ENCODE measurements around the gene CFAP68. TPM values are rescaled to one million over a fixed set of nuclear protein-coding genes. Genes with fewer than 3 reads are reported as not detected.
"Not testable (repeated sequence)": the region's sequence is repeated elsewhere in the genome, so short reads cannot be mapped to it uniquely, and the experiment has no call there.

The CFAP68 gene
- total RNA-seq, 1 donor from 2014 or later = 16.3 TPM

DNA sequence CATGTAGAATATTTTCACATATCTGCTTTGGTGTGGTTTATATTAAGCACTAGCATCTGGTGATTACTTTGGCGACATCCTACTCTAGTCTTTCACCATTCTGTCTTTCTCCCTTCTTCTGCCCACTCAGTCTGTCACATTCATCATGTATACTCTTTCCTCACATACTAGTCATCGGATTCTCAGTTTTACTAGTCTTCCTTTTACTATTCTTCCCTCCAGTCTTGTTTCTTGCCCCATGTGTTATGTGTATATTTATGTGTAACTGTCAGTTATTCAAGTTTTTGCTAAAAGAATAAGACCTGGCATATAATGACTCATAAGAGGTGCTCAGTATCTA, 53.2 kb downstream of the CFAP68 start:
- no peaks in the 10 kb centered on the region for H3K27me3 ChIP-seq (ENCODE audit: low read depth)
- no peak overlapping the region for H3K27ac ChIP-seq
- no peak for ATAC-seq
- no peak overlapping the region for H3K4me3 ChIP-seq
- H3K4me1 ChIP-seq = peaks cover 23% of the 10 kb centered on the region
- no peaks in the 10 kb centered on the region for H3K36me3 ChIP-seq
- H3K9me3 ChIP-seq = no peaks in the 10 kb centered on the region
- DNase-seq = no peak
- TF ChIP-seq CTCF (IDR thresholded peaks at IDR 0.05) = no peak
- intact Hi-C loops (cut with DNase I) = loop anchor here (10.0 kb wide), 1 partner anchor 52 kb away; no protein-coding TSS in a partner anchor

DNA sequence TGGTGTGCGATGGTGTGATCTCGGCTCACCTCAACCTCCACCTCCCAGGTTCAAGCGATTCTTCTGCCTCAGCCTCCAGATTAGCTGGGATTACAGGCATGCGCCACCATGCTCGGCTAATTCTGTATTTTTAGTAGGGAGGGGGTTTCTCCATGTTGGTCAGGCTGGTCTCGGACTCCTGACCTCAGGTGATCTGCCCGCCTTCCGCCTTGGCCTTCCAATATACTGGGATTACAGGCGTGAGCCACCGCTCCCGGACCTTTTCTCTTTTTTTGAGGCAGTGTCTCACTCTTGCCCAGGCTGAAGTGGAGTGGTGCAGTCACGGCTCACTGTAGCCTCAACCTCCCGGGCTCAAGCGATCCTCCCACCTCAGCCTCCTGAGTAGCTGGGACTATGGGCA, 53.8 kb downstream of the CFAP68 start:
- H3K27me3 ChIP-seq (ENCODE audit: low read depth); ATAC-seq; H3K9me3 ChIP-seq; H3K36me3 ChIP-seq; H3K4me3 ChIP-seq; DNase-seq; H3K27ac ChIP-seq: not testable (repeated sequence)
- H3K4me1 ChIP-seq = peaks cover 26% of the 10 kb centered on the region
- intact Hi-C loops (cut with DNase I) = loop anchor here (10.0 kb wide), 1 partner anchor 52 kb away; no protein-coding TSS in a partner anchor

DNA sequence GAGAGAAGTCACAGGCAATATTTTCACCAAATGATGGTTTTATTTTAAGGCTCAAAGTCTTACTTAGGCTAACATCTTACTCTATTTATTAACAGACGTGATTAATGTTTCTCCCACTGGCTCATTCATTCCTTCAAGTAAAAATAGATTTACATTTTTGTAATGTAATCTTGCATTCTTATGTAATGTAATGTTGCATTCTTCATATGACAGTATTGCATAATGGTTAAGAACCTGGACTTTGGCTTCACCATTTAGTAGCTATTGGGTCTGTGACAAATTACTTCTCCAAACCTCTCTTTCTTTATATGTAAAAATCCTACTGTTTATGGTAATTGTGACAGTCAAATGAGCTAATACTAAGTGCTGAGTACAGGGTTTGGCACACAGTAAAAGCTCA, 54.5 kb downstream of the CFAP68 start:
- Histone ChIP-seq H3K4me3 (no peak overlapping the region), H3K9me3 (no peaks in the 10 kb centered on the region), H3K4me1 (peaks cover 33% of the 10 kb centered on the region), H3K27me3 (ENCODE audit: low read depth) (no peaks in the 10 kb centered on the region), H3K36me3 (no peaks in the 10 kb centered on the region), H3K27ac (no peak overlapping the region)
- DNase-seq = no peak
- intact Hi-C loops (cut with DNase I) = loop anchor here (10.0 kb wide), 1 partner anchor 51 kb away; no protein-coding TSS in a partner anchor
- ATAC-seq = no peak
- TF ChIP-seq CTCF (IDR thresholded peaks at IDR 0.05) = no peak

DNA sequence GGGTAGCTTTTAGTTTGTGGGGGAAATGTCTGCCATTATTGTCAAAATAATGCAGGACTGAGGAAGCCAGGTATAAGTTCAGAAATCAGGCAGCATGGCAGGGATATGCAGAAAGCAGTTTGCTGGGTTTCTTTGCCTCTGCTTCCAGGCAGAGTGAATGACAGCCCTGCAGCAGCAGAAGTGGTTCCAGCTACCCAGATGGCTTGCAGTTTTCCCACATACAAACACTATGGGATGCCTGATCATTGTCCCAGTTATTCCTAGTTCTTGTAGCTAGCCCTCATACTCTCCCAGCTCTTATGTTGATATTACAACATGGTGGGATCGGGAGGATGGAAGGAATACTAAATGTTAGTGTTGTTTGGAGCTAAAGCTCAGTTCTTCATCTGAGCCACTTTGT, 55.0 kb downstream of the CFAP68 start:
- H3K27ac ChIP-seq = no peak overlapping the region
- H3K4me3 ChIP-seq = no peak overlapping the region
- H3K4me1 ChIP-seq = peaks cover 36% of the 10 kb centered on the region
- no peaks in the 10 kb centered on the region for H3K27me3 ChIP-seq (ENCODE audit: low read depth)
- ATAC-seq (no peak), DNase-seq (no peak)
- no peak for TF ChIP-seq CTCF (IDR thresholded peaks at IDR 0.05)
- no peaks in the 10 kb centered on the region for H3K36me3 ChIP-seq
- H3K9me3 ChIP-seq = no peaks in the 10 kb centered on the region
- intact Hi-C loops (cut with DNase I) = loop anchor here (10.0 kb wide), 1 partner anchor 50 kb away; no protein-coding TSS in a partner anchor

Other genes starting within 250 kb of the CFAP68 start
- 24.1 TPM for gene PPP2R1B, start 113.2 kb upstream of the CFAP68 start, total RNA-seq
- 25.5 TPM for gene ALG9, start 8.0 kb upstream of the CFAP68 start, total RNA-seq
- gene FDXACB1, start 376 bp upstream of the CFAP68 start, total RNA-seq = 2.4 TPM
- 72.5 TPM for gene CRYAB, start 32.2 kb downstream of the CFAP68 start, total RNA-seq
- gene HSPB2, start 33.2 kb downstream of the CFAP68 start, total RNA-seq = 6.4 TPM
- 14.6 TPM for gene C11orf52, start 39.4 kb downstream of the CFAP68 start, total RNA-seq
- gene DIXDC1, start 57.8 kb downstream of the CFAP68 start, total RNA-seq = 13.2 TPM
- 26.1 TPM for gene DLAT, start 145.9 kb downstream of the CFAP68 start, total RNA-seq
- 6.4 TPM for gene PIH1D2, start 194.5 kb downstream of the CFAP68 start, total RNA-seq
- 20.6 TPM for gene NKAPD1, start 194.8 kb downstream of the CFAP68 start, total RNA-seq
- 35.9 TPM for gene TIMM8B, start 207.2 kb downstream of the CFAP68 start, total RNA-seq
- gene SDHD, start 207.3 kb downstream of the CFAP68 start, total RNA-seq = 91.2 TPM